Smooth muscle cell of the brain vasculature (primary cell): ENCODE measurements around the gene OPN1MW.
"Not testable (repeated sequence)": the region's sequence is repeated elsewhere in the genome, so short reads cannot be mapped to it uniquely, and the experiment has no call there.

Experiments
- DNase-seq: peaks from one replicate; pipeline ENCODE4 v3.0.0-alpha.2; 2012; ENCODE audit warnings: low read depth, low spot score

The OPN1MW gene

GRCh38 chrX:154211057-154211456, 28.7 kb downstream of the OPN1MW start:
- DNase-seq = not testable (repeated sequence)

DNA sequence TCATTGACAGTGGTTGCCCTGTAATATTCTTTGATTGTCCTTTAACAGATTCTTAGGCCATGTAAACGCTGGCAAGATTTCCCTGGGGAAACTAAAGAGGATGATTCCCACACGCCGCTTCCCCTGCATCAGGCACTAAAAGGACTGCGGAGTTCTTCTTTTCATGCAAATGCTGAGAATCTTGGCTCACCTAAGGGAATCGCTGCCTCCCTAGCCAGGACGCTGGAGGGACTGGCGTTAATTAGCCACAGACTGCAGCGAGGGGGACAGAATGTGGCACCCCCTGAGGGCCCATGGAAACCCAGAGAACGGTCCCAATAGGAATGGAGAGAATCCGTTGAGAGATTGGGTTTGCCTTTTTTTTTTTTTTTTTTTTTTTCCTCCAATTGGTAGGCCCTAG, 29.1 kb downstream of the OPN1MW start:
- not testable (repeated sequence) for DNase-seq

DNA sequence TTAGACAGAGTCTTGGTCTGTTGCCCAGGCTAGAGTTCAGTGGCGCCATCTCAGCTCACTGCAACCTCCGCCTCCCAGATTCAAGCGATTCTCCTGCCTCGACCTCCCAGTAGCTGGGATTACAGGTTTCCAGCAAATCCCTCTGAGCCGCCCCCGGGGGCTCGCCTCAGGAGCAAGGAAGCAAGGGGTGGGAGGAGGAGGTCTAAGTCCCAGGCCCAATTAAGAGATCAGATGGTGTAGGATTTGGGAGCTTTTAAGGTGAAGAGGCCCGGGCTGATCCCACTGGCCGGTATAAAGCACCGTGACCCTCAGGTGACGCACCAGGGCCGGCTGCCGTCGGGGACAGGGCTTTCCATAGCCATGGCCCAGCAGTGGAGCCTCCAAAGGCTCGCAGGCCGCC, 37.1 kb downstream of the OPN1MW start, which contains the start of gene OPN1MW2:
TSS of gene OPN1MW2 (plus strand) at position 301 of the 400 bp plus-strand sequence. CDS start at position 361, 60 bp downstream.
- DNase-seq = not testable (repeated sequence)

DNA sequence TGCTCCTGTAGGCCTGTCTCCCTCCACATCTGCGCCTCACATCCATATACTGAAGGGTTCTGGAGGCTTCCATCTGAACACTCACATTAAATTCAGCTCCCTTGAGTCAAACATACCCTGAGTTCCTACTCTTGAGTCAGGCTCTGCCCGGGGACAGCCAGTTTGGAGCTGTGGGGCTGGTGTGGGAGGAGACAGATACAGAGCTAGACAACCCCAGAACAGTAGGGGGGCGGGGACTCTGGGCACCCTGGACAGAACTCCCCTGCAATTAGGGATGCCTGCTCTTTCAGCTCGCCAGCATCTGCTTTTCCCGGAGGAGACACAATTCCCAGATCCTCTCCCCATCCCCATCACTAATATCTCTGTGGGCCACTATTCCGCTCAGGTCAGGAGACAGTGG, 42.9 kb downstream of the OPN1MW start:
- DNase-seq = not testable (repeated sequence)

DNA sequence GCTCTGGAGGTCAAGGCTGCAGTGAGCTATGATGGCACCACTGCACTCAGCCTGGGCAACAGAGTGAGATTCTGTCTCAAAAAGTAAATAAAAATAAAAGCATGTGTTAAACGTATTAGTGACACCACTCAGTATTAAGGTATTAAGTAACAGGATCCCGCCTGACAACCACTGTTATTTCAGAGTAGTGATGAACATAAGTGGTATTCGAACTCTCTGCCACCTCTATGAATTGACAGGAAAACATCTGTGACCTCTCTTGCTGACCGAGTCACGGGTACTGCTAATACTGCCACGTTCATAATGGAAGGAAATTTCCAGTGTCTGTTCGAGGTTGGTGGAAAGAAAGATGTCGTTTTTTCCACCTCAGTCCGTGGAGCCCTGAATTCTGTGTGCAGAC, 44.3 kb downstream of the OPN1MW start:
- not testable (repeated sequence) for DNase-seq

DNA sequence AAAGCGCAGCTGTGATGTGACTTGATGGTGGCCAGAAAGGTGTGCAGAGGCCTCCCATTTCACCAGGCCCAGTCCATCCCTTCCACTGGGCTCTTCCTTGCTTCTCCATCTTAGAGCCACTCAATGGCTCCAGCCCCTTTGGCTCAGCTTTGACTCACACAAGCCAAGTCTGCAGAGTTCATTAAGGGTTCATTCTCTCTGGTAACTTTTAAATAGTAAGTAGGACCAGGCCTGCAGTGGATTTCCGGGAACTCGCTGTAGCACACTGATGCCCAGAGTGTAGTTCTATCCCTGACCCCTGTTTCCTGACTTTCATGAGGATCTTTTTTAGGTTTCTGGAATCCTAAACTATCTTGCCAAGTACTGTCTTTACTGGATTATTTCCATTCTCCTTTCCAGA, 49.0 kb downstream of the OPN1MW start:
- not testable (repeated sequence) for DNase-seq

DNA sequence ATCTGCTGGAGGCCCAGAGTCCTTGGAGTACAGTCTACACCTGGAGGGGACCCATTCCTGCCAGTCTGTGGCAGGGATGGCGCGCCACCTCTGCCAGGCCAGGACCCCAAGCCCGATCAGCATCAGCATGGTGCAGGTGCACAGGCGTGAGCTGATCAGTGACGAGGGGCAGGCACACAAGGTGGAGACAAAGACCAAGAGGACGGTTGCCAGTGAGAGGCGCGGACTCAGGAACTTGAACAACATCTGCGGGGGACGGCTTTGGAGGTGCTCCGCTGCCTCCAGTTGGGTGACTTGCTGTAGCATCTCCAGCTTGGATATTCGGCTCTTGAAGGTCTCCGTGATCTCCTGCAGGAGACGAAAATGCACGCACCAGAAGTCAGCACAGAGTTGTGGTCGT, 51.2 kb downstream of the OPN1MW start:
- DNase-seq = not testable (repeated sequence)

GRCh38 chrX:154238939-154239559, 56.7 kb downstream of the OPN1MW start:
- DNase-seq = not testable (repeated sequence)

GRCh38 chrX:154239982-154240503, 57.6 kb downstream of the OPN1MW start:
- DNase-seq = not testable (repeated sequence)
